OCI-LY7 (cell line): ENCODE data around the gene ATE1. TPM values are rescaled to one million over a fixed set of nuclear protein-coding genes. Genes with fewer than 3 reads are reported as not detected.

ENCODE experiments used
- BruUV-seq: library from RNA; stranded (reverse); fragments of 400-500 nt; replicated peaks from 2 replicates; lab custom pipeline; 2021; lab: Mats Ljungman, UMichigan
- CTCF ChIA-PET: fragments of 300-600 bp; sonication (Branson Sonifier 250); formaldehyde crosslinking; loops from one replicate; lab custom pipeline; 2022; ENCODE audit warnings: antibody characterized with exemption; ENCODE audit not compliant: unreplicated experiment; lab: Charles Lee
- POLR2A ChIA-PET: fragments of 300-600 bp; sonication (Branson Sonifier 250); formaldehyde crosslinking; loops from one replicate; lab custom pipeline; 2022; ENCODE audit warnings: antibody characterized with exemption; lab: Charles Lee
- DNase-seq: peaks from one replicate; pipeline ENCODE4 v3.0.0-alpha.2; 2015; ENCODE audit warnings: low spot score
- H2AFZ ChIP-seq: fragments of 200-600 bp; sonication (generic), shearing (Covaris generic); 2 replicates; pipeline ENCODE4 v1.6.1; 2014; ENCODE audit warnings: mild to moderate bottlenecking, antibody characterized with exemption, low read length, moderate library complexity
- H3K27ac ChIP-seq: fragments of 200-600 bp; sonication (generic); 2 replicates; pipeline ENCODE4 v1.5.1; 2014; ENCODE audit warnings: mixed run types, low read depth, mild to moderate bottlenecking, moderate library complexity, low read length, inconsistent platforms; ENCODE audit not compliant: poor library complexity, severe bottlenecking
- H3K36me3 ChIP-seq: fragments of 200-600 bp; sonication (generic); 2 replicates; pipeline ENCODE4 v1.6.1; 2014; ENCODE audit warnings: mild to moderate bottlenecking, antibody characterized with exemption, low read length, moderate library complexity, mixed read lengths; ENCODE audit not compliant: insufficient read depth
- H3K4me1 ChIP-seq: fragments of 200-600 bp; sonication (generic); 2 replicates; pipeline ENCODE4 v1.5.1; 2014; ENCODE audit warnings: mild to moderate bottlenecking, low read length; ENCODE audit not compliant: insufficient read depth, poor library complexity, severe bottlenecking
- H3K4me2 ChIP-seq: fragments of 200-600 bp; sonication (generic); 2 replicates; pipeline ENCODE4 v1.6.1; 2014; ENCODE audit warnings: mild to moderate bottlenecking, low read length
- H3K4me3 ChIP-seq: fragments of 200-600 bp; sonication (generic); 2 replicates; pipeline ENCODE4 v1.5.1; 2014; ENCODE audit warnings: mild to moderate bottlenecking, low read depth, low read length; ENCODE audit not compliant: poor library complexity, severe bottlenecking
- H3K79me2 ChIP-seq: fragments of 200-600 bp; sonication (generic); 2 replicates; pipeline ENCODE4 v1.6.1; 2016; ENCODE audit warnings: low read depth, mild to moderate bottlenecking, low read length, moderate library complexity, mixed read lengths; ENCODE audit not compliant: insufficient read depth
- H3K9me2 ChIP-seq: fragments of 200-600 bp; sonication (generic); 2 replicates; pipeline ENCODE4 v1.6.1; 2016; ENCODE audit warnings: mild to moderate bottlenecking, low read length, mixed read lengths; ENCODE audit not compliant: insufficient read depth
- H3K9me3 ChIP-seq: fragments of 200-600 bp; sonication (generic); 2 replicates; pipeline ENCODE4 v1.6.1; 2014; ENCODE audit warnings: mild to moderate bottlenecking, mixed run types, low read length, mixed read lengths
- H4K20me1 ChIP-seq: fragments of 200-600 bp; sonication (generic); 2 replicates; pipeline ENCODE4 v1.6.1; 2014; ENCODE audit warnings: mild to moderate bottlenecking, antibody characterized with exemption, low read length, moderate library complexity, mixed read lengths; ENCODE audit not compliant: insufficient read depth
- CTCF ChIP-seq: fragments of 200-600 bp; sonication (generic); conservative IDR thresholded peaks from 2 replicates; pipeline ENCODE4 v1.5.1; 2014; ENCODE audit warnings: mild to moderate bottlenecking, antibody characterized with exemption, low read length, moderate library complexity, mixed read lengths
- EZH2phosphoT487 ChIP-seq: fragments of 200-600 bp; sonication (generic); IDR thresholded peaks from 2 replicates; pipeline ENCODE4 v1.6.1; 2018; ENCODE audit warnings: low read depth, borderline replicate concordance, mild to moderate bottlenecking, mixed run types, antibody characterized with exemption, low read length, moderate library complexity, mixed read lengths
- intact Hi-C: fragments of 100-400 bp; cut with micrococcal nuclease; formaldehyde crosslinking; loops from one replicate; pipeline ENCODE4 v1.10.0; 2022; ENCODE audit not compliant: unreplicated experiment
- total RNA-seq, 2 experiments: library from RNA; depleted of rRNA in 1 of 2; stranded (reverse); fragments of >200 nt in 1 of 2; shearing (Covaris generic) in 1 of 2; gene quantifications; 2 replicates each; pipeline ENCODE4 v1.2.3, GENCODE V29; 2014 to 2022

The ATE1 gene
- total RNA-seq, 2 experiments from 2014 or later: 14.8 to 44.7 TPM

GRCh38 chr10:121822724-121823123 lies 105.1 kb downstream of the ATE1 start:
- Histone ChIP-seq H3K79me2 (no peaks in the 10 kb centered on the region), H3K4me3 (no peak overlapping the region), H3K4me2 (no peak overlapping the region), H3K36me3 (peaks cover 5% of the 10 kb centered on the region), H3K9me2 (no peaks in the 10 kb centered on the region), H2AFZ (no peak overlapping the region), H3K9me3 (no peaks in the 10 kb centered on the region), H3K27ac (no peak overlapping the region), H4K20me1 (no peaks in the 10 kb centered on the region), H3K4me1 (no peaks in the 10 kb centered on the region)
- no peak for TF ChIP-seq CTCF
- TF ChIP-seq EZH2phosphoT487: no peak
- POLR2A ChIA-PET: no interaction called here
- BruUV-seq: no TSS peak
- no peak for DNase-seq
- intact Hi-C loops: no loop called here
- CTCF ChIA-PET: no interaction called here

DNA sequence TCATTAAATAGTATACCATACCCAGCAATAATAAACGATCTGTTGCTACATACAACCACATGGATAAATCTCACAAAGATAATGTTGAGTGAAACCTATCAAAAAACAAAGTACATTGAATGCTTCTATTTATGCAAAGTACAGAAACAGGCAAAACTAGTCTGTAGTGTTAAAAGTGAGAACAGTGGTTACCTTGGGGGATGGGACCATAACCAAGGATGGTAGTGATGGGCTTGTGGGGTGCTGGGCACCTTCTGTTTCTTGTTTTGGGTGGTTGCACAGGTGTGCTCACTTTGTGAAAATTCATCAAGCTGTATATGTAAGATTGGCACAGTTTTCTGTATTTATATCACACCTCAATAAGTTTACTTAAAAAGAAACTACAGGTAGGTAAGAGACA lies 105.7 kb downstream of the ATE1 start:
- TF ChIP-seq EZH2phosphoT487: no peak
- H3K27ac ChIP-seq: no peak overlapping the region
- H3K4me3 ChIP-seq: no peak overlapping the region
- H3K4me2 ChIP-seq: no peak overlapping the region
- CTCF ChIA-PET: no interaction called here
- H4K20me1 ChIP-seq: no peaks in the 10 kb centered on the region
- DNase-seq: no peak
- no peaks in the 10 kb centered on the region for H3K9me2 ChIP-seq
- intact Hi-C loops: no loop called here
- H3K79me2 ChIP-seq: no peaks in the 10 kb centered on the region
- BruUV-seq: no TSS peak
- no peaks in the 10 kb centered on the region for H3K4me1 ChIP-seq
- H2AFZ ChIP-seq: no peak overlapping the region
- no peaks in the 10 kb centered on the region for H3K36me3 ChIP-seq
- POLR2A ChIA-PET: no interaction called here
- no peaks in the 10 kb centered on the region for H3K9me3 ChIP-seq

DNA sequence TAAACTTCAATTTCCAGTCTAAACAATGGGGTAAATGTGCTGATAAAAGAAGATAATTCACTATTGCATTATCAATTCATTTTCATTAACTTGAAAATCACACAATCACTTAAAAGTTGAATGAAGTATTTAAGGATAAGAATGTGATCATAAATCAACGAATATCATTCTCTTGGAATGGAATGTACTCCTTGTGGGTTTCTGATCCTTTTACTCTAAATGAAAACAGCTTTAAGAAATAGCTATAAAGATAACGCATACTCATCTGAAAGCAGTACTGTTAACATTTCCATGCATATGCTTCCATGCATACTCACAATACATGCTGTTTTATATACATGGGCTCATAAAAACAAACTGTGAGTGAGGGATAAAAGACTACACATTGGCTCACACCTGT lies 108.8 kb downstream of the ATE1 start:
- ChIA-PET CTCF (no interaction called here), POLR2A (no interaction called here)
- TF ChIP-seq CTCF: no peak
- no peak for TF ChIP-seq EZH2phosphoT487
- no peaks in the 10 kb centered on the region for H3K4me1 ChIP-seq
- no peaks in the 10 kb centered on the region; the same call in 1 of the 2 replicates for H3K36me3 ChIP-seq
- no peaks in the 10 kb centered on the region for H3K9me2 ChIP-seq
- intact Hi-C loops: no loop called here
- no peaks in the 10 kb centered on the region for H3K9me3 ChIP-seq
- H4K20me1 ChIP-seq: no peaks in the 10 kb centered on the region
- no peak overlapping the region for H3K4me3 ChIP-seq
- H2AFZ ChIP-seq: no peak overlapping the region
- H3K79me2 ChIP-seq: no peaks in the 10 kb centered on the region
- no TSS peak for BruUV-seq
- no peak overlapping the region for H3K4me2 ChIP-seq
- no peak overlapping the region for H3K27ac ChIP-seq
- no peak for DNase-seq
